Liver (tissue), 9 donors: ENCODE results near the gene CLEC16A. TPM values are rescaled to one million over a fixed set of nuclear protein-coding genes. Genes with fewer than 3 reads are reported as not detected.
A peak's percentile ranks its signal among the peaks of the same experiment; 100 is the strongest.

ENCODE experiments used
- DNase-seq: peaks from one replicate; pipeline ENCODE4 v3.0.0-alpha.2; 2017; ENCODE audit warnings: low spot score
- H3K27ac ChIP-seq, 2 donors: one replicate each; pipeline ENCODE4 v1.7.0; 2013; ENCODE audit warnings: inconsistent platforms in 2 of 2, low read length in 2 of 2, control low read depth in 1 of 2, low read depth in 1 of 2, mild to moderate bottlenecking in 1 of 2
- H3K27me3 ChIP-seq, 4 donors: one replicate each; pipeline versions ENCODE4 v1.6.1 to v1.7.0; 2013; ENCODE audit warnings: low read length in 3 of 4, inconsistent platforms in 1 of 4, mild to moderate bottlenecking in 1 of 4, moderate library complexity in 1 of 4; ENCODE audit not compliant: control insufficient read depth in 4 of 4, insufficient read depth in 4 of 4
- H3K36me3 ChIP-seq, 4 donors: one replicate each; pipeline versions ENCODE4 v1.6.1 to v1.7.0; 2013; ENCODE audit warnings: low read length in 3 of 4, mild to moderate bottlenecking in 3 of 4, low read depth in 1 of 4, moderate library complexity in 1 of 4; ENCODE audit not compliant: control insufficient read depth in 4 of 4, insufficient read depth in 3 of 4
- H3K4me1 ChIP-seq, 4 donors: one replicate each; pipeline versions ENCODE4 v1.6.1 to v1.7.0; 2013; ENCODE audit warnings: low read length in 3 of 4, mild to moderate bottlenecking in 3 of 4, moderate library complexity in 1 of 4; ENCODE audit not compliant: control insufficient read depth in 4 of 4, insufficient read depth in 4 of 4
- H3K4me3 ChIP-seq, 3 donors: one replicate each; pipeline versions ENCODE4 v1.6.1 to v1.7.0; 2013; ENCODE audit warnings: low read length in 3 of 3, control low read depth in 1 of 3, low read depth in 1 of 3, mild to moderate bottlenecking in 1 of 3
- H3K9ac ChIP-seq, 2 donors: one replicate each; pipeline ENCODE4 v1.7.0; 2013; ENCODE audit warnings: low read length in 2 of 2, mild to moderate bottlenecking in 2 of 2, moderate library complexity in 2 of 2, control low read depth in 1 of 2, low read depth in 1 of 2
- H3K9me3 ChIP-seq, 4 donors: one replicate each; pipeline versions ENCODE4 v1.6.1 to v1.7.0; 2013; ENCODE audit warnings: low read length in 3 of 4; ENCODE audit not compliant: control insufficient read depth in 4 of 4
- ATF3 ChIP-seq: IDR thresholded peaks from 2 replicates; pipeline ENCODE4 v1.6.1; 2016; ENCODE audit warnings: antibody characterized with exemption
- CTCF ChIP-seq: fragments of 150-350 bp; IDR thresholded peaks from 2 replicates; pipeline ENCODE4 v1.5.1; 2017; ENCODE audit warnings: improper control_type of control experiment, low read depth, low read length; ENCODE audit not compliant: missing input control
- EGR1 ChIP-seq, 2 donors: IDR thresholded peaks; 2 replicates each; pipeline ENCODE4 v1.6.1; 2016 to 2018; ENCODE audit warnings: antibody characterized with exemption in 2 of 2, low read depth in 2 of 2
- FOXA1 ChIP-seq: IDR thresholded peaks from 2 replicates; pipeline ENCODE4 v1.6.1; 2016; ENCODE audit warnings: antibody characterized with exemption
- FOXA2 ChIP-seq: IDR thresholded peaks from 2 replicates; pipeline ENCODE4 v1.6.1; 2016; ENCODE audit warnings: antibody characterized with exemption
- GABPA ChIP-seq, 2 donors: IDR thresholded peaks in 1 of 2; conservative IDR thresholded peaks in 1 of 2; 2 replicates each; pipeline ENCODE4 v1.6.1; 2016; ENCODE audit warnings: antibody characterized with exemption in 2 of 2, mild to moderate bottlenecking in 1 of 2, moderate library complexity in 1 of 2
- HNF4G ChIP-seq: IDR thresholded peaks from 2 replicates; pipeline ENCODE4 v1.6.1; 2016; ENCODE audit warnings: antibody characterized with exemption
- JUND ChIP-seq, 2 donors: IDR thresholded peaks; 2 replicates each; pipeline ENCODE4 v1.6.1; 2016; ENCODE audit warnings: antibody characterized with exemption in 2 of 2
- MAX ChIP-seq: IDR thresholded peaks from 2 replicates; pipeline ENCODE4 v1.6.1; 2016; ENCODE audit warnings: antibody characterized with exemption
- NR2F2 ChIP-seq: IDR thresholded peaks from 2 replicates; pipeline ENCODE4 v1.6.1; 2016; ENCODE audit warnings: antibody characterized with exemption
- RAD21 ChIP-seq, 2 donors: IDR thresholded peaks; 2 replicates each; pipeline ENCODE4 v1.6.1; 2016; ENCODE audit warnings: antibody characterized with exemption in 2 of 2, mild to moderate bottlenecking in 2 of 2
- REST ChIP-seq: IDR thresholded peaks from 2 replicates; pipeline ENCODE4 v1.6.1; 2016; ENCODE audit warnings: antibody characterized with exemption, mild to moderate bottlenecking
- RXRA ChIP-seq, 2 donors: IDR thresholded peaks; 2 replicates each; pipeline ENCODE4 v1.6.1; 2017 to 2018; ENCODE audit warnings: antibody characterized with exemption in 2 of 2, mild to moderate bottlenecking in 1 of 2
- SP1 ChIP-seq: IDR thresholded peaks from 2 replicates; pipeline ENCODE4 v1.6.1; 2018; ENCODE audit warnings: antibody characterized with exemption, mild to moderate bottlenecking
- TAF1 ChIP-seq: conservative IDR thresholded peaks from 2 replicates; pipeline ENCODE4 v1.6.1; 2016; ENCODE audit warnings: antibody characterized with exemption, mild to moderate bottlenecking
- YY1 ChIP-seq: IDR thresholded peaks from 2 replicates; pipeline ENCODE4 v1.6.1; 2016; ENCODE audit warnings: antibody characterized with exemption, mild to moderate bottlenecking
- ZBTB33 ChIP-seq: IDR thresholded peaks from 2 replicates; pipeline ENCODE4 v1.6.1; 2016; ENCODE audit warnings: antibody characterized with exemption
- WGBS: extraction: QIAGEN DNeasy Blood & Tissue Kit; methylation state at CpG from one replicate; pipeline ENCODE4 v1.1.7; 2013; 5-methylcytosine and 5-hydroxymethylcytosine counted together
- polyA plus RNA-seq, 2 donors: library from polyadenylated mRNA; stranded (reverse) in 1 of 2; unstranded in 1 of 2; fragments of 200-250 nt in 1 of 2; fragments of >200 nt in 1 of 2; fragmentation: Nextera tagmentation in 1 of 2; extraction: Ambion mirVana in 1 of 2; gene quantifications; one replicate each; pipeline versions ENCODE4 v1.2.1 to v1.2.3, GENCODE V29; 2013 to 2015
- total RNA-seq, 2 donors: library from RNA; depleted of rRNA; stranded (reverse); fragments of >200 nt; gene quantifications; one replicate each; pipeline ENCODE4 v1.2.3, GENCODE V29; 2014
- donor health status: healthy.
- donor health status: healthy.
- donor health status: healthy.
- donor health status: healthy.
- donor health status: healthy.

CLEC16A gene
- total and polyA plus RNA-seq, 4 donors, result 9.7 to 23.0 (median 17.4) TPM

- Histone ChIP-seq H3K9ac (no peak overlapping the region), H3K4me3 (no peak overlapping the region), H3K9me3 (no peaks in the 10 kb centered on the region), H3K4me1 (no peaks in the 10 kb centered on the region), H3K36me3 (peaks cover 5 to 11% (median 8%) of the 10 kb centered on the region in 4 donors), H3K27me3 (no peaks in the 10 kb centered on the region), H3K27ac (peak overlapping the region in 1 of 2 donors; percentile 31)
- no peak for DNase-seq
- WGBS, result 95% methylated on average over 15 of the region's 15 CpGs
- TF ChIP-seq CTCF (no peak), HNF4G (no peak), FOXA1 (no peak), EGR1 (IDR thresholded peaks at IDR 0.05; ENCODE audit: low read depth in 2 of 2) (no peak), SP1 (no peak), RXRA (IDR thresholded peaks at IDR 0.05) (no peak), JUND (IDR thresholded peaks at IDR 0.05) (no peak), REST (no peak), MAX (no peak), FOXA2 (no peak), RAD21 (IDR thresholded peaks at IDR 0.05) (no peak), ZBTB33 (no peak), YY1 (no peak), TAF1 (no peak), ATF3 (no peak), NR2F2 (no peak)
Observed at GRCh38 chr16:11084876-11085485, 140.6 kb downstream of the CLEC16A start.

- H3K27me3 ChIP-seq, result no peaks in the 10 kb centered on the region
- H3K36me3 ChIP-seq, result peaks cover 4 to 11% (median 7%) of the 10 kb centered on the region in 4 donors
- no peak for DNase-seq
- no peaks in the 10 kb centered on the region for H3K9me3 ChIP-seq
- H3K4me1 ChIP-seq, result no peaks in the 10 kb centered on the region
- no peak overlapping the region for H3K9ac ChIP-seq
- no peak overlapping the region for H3K27ac ChIP-seq
- 98% methylated on average over 5 of the region's 5 CpGs for WGBS
- H3K4me3 ChIP-seq, result no peak overlapping the region
- no peak for TF ChIP-seq REST
- no peak for TF ChIP-seq HNF4G
- no peak for TF ChIP-seq MAX
- no peak for TF ChIP-seq FOXA1
- no peak for TF ChIP-seq EGR1 (IDR thresholded peaks at IDR 0.05; ENCODE audit: low read depth in 2 of 2)
- no peak for TF ChIP-seq YY1
- no peak for TF ChIP-seq JUND (IDR thresholded peaks at IDR 0.05)
- no peak for TF ChIP-seq GABPA (IDR thresholded peaks at IDR 0.05 in 1 of 2, conservative IDR thresholded peaks at IDR 0.05 in 1 of 2)
- no peak for TF ChIP-seq RXRA (IDR thresholded peaks at IDR 0.05)
- no peak for TF ChIP-seq CTCF
Observed at GRCh38 chr16:11085916-11086315, 141.6 kb downstream of the CLEC16A start.
